ENCODE measurements around the gene ADAMTS7.
"Not testable (repeated sequence)": the region's sequence is repeated elsewhere in the genome, so short reads cannot be mapped to it uniquely, and the experiment has no call there.

The ADAMTS7 gene

GRCh38 chr15:78777953-78778345 lies 33.3 kb downstream of the ADAMTS7 start:
- not testable (repeated sequence) for DNase-seq

GRCh38 chr15:78777290-78777952 lies 33.8 kb downstream of the ADAMTS7 start:
- DNase-seq, result not testable (repeated sequence)

- DNase-seq, result not testable (repeated sequence)
These were observed 35.0 kb downstream of the ADAMTS7 start for GRCh38 chr15:78776046-78776925.

GRCh38 chr15:78775472-78775871 lies 35.8 kb downstream of the ADAMTS7 start:
- no peak for DNase-seq

- not testable (repeated sequence) for DNase-seq
These were observed 36.7 kb downstream of the ADAMTS7 start for GRCh38 chr15:78774451-78774990.

- not testable (repeated sequence) for DNase-seq
These were observed 37.4 kb downstream of the ADAMTS7 start for GRCh38 chr15:78773765-78774450.

- DNase-seq, result no peak
These were observed 38.5 kb downstream of the ADAMTS7 start for GRCh38 chr15:78772738-78773137.

GRCh38 chr15:78771436-78772000 lies 39.7 kb downstream of the ADAMTS7 start:
- DNase-seq, result not testable (repeated sequence)

- not testable (repeated sequence) for DNase-seq
These were observed 40.2 kb downstream of the ADAMTS7 start for GRCh38 chr15:78771020-78771419.

- DNase-seq, result not testable (repeated sequence)
These were observed 41.6 kb downstream of the ADAMTS7 start for GRCh38 chr15:78769473-78770225.

- no peak for DNase-seq
These were observed 42.5 kb downstream of the ADAMTS7 start for GRCh38 chr15:78768531-78769408.

- no peak for DNase-seq
These were observed 43.2 kb downstream of the ADAMTS7 start for GRCh38 chr15:78768096-78768495.

- DNase-seq, result no peak
These were observed 43.8 kb downstream of the ADAMTS7 start for GRCh38 chr15:78767331-78767951.

GRCh38 chr15:78766641-78767071 lies 44.6 kb downstream of the ADAMTS7 start:
- DNase-seq, result not testable (repeated sequence)

- DNase-seq, result no peak
These were observed 45.2 kb downstream of the ADAMTS7 start for GRCh38 chr15:78766041-78766440.

GRCh38 chr15:78765154-78765860 lies 46.0 kb downstream of the ADAMTS7 start:
- not testable (repeated sequence) for DNase-seq

- DNase-seq, result not testable (repeated sequence)
These were observed 46.7 kb downstream of the ADAMTS7 start for GRCh38 chr15:78764340-78765153.

GRCh38 chr15:78763796-78764241 lies 47.4 kb downstream of the ADAMTS7 start:
- no peak for DNase-seq

Data from NCI-H524 treated with DMSO at 0.1 percent for 48 hours (cell line).